HepG2 (cell line): ENCODE data around the gene SAMD10. TPM values are rescaled to one million over a fixed set of nuclear protein-coding genes. Genes with fewer than 3 reads are reported as not detected.

ENCODE experiments used
- ATAD3A ChIP-seq: sonication (generic); formaldehyde crosslinking; IDR thresholded peaks from 2 replicates; pipeline ENCODE4 v1.4.0; 2020; ENCODE audit warnings: missing genetic modification reagents
- ATF5 ChIP-seq: sonication (generic); formaldehyde crosslinking; IDR thresholded peaks from 2 replicates; pipeline ENCODE4 v1.4.0; 2020; ENCODE audit warnings: mild to moderate bottlenecking, low read depth, missing genetic modification reagents
- CHD4 ChIP-seq: fragments of 200-600 bp; sonication (generic); IDR thresholded peaks from 2 replicates; pipeline ENCODE4 v1.7.0; 2017; ENCODE audit warnings: mild to moderate bottlenecking, low read length, borderline replicate concordance
- KAT2B ChIP-seq: fragments of 150-350 bp; IDR thresholded peaks from 2 replicates; pipeline ENCODE4 v1.6.1; 2014; ENCODE audit warnings: low read depth, low read length, borderline replicate concordance
- KLF11 ChIP-seq: IDR thresholded peaks from 2 replicates; pipeline ENCODE4 v1.6.1; 2016; ENCODE audit warnings: missing compliant biosample characterization
- MXD3 ChIP-seq: IDR thresholded peaks from 2 replicates; pipeline ENCODE4 v1.6.1; 2016; ENCODE audit warnings: mild to moderate bottlenecking, missing biosample characterization, missing genetic modification reagents
- PCBP2 ChIP-seq: fragments of 200-400 bp; formaldehyde crosslinking; optimal IDR thresholded peaks from 2 replicates; pipeline ENCODE3; 2018; ENCODE audit warnings: low read length, low read depth; ENCODE audit not compliant: poor library complexity, severe bottlenecking
- RFX1 ChIP-seq: fragments of 450-650 bp; IDR thresholded peaks from 2 replicates; pipeline ENCODE4 v1.6.1; 2017
- SP4 ChIP-seq: sonication (generic); formaldehyde crosslinking; IDR thresholded peaks from 2 replicates; pipeline ENCODE4 v1.8.1; 2023; ENCODE audit warnings: mild to moderate bottlenecking, missing genetic modification reagents
- STAG1 ChIP-seq: sonication (generic); formaldehyde crosslinking; IDR thresholded peaks from 2 replicates; pipeline ENCODE4 v1.4.0; 2020; ENCODE audit warnings: missing genetic modification reagents
- USF2 ChIP-seq, 2 experiments: sonication (generic) in 1 of 2; formaldehyde crosslinking in 1 of 2; IDR thresholded peaks; 2 replicates each; pipeline versions ENCODE4 v1.5.1 to v1.6.1; 2011 to 2020; ENCODE audit warnings: borderline replicate concordance in 1 of 2, low read depth in 1 of 2, low read length in 1 of 2, mild to moderate bottlenecking in 1 of 2, missing genetic modification reagents in 1 of 2, moderate library complexity in 1 of 2
- ZMYM3 ChIP-seq: sonication (generic); formaldehyde crosslinking; IDR thresholded peaks from 2 replicates; pipeline ENCODE4 v1.5.1; 2020; ENCODE audit warnings: mild to moderate bottlenecking, missing genetic modification reagents
- ZNF10 ChIP-seq: sonication (generic); formaldehyde crosslinking; IDR thresholded peaks from 2 replicates; pipeline ENCODE4 v1.4.0; 2020; ENCODE audit warnings: mild to moderate bottlenecking, low read depth, missing genetic modification reagents, borderline replicate concordance
- ZNF230 ChIP-seq: sonication (generic); formaldehyde crosslinking; IDR thresholded peaks from 2 replicates; pipeline ENCODE4 v1.4.0; 2020; ENCODE audit warnings: mild to moderate bottlenecking, missing genetic modification reagents
- ZNF326 ChIP-seq: sonication (generic); formaldehyde crosslinking; IDR thresholded peaks from 2 replicates; pipeline ENCODE4 v1.4.0; 2020; ENCODE audit warnings: missing genetic modification reagents, borderline replicate concordance
- ZNF329 ChIP-seq: sonication (generic); formaldehyde crosslinking; IDR thresholded peaks from 2 replicates; pipeline ENCODE4 v1.9.0; 2021; ENCODE audit warnings: low read depth, mild to moderate bottlenecking, missing genetic modification reagents
- ZNF841 ChIP-seq: sonication (generic); formaldehyde crosslinking; IDR thresholded peaks from 2 replicates; pipeline ENCODE4 v1.8.1; 2023; ENCODE audit warnings: missing genetic modification reagents, borderline replicate concordance
- polyA plus RNA-seq, 8 experiments: library from polyadenylated mRNA; depleted of rRNA in 3 of 8; stranded (reverse) in 7 of 8; unstranded in 1 of 8; fragments of >200 nt; fragmentation: Illumina TruSeq in 4 of 8; extraction: Trizol in 4 of 8; gene quantifications; 2 replicates each; pipeline versions ENCODE4 v1.2.1 to v1.2.3, GENCODE V29; 2011 to 2016; ENCODE audit warnings: low read depth in 4 of 8, missing spikeins in 1 of 8, mixed read lengths in 1 of 8; ENCODE audit not compliant: insufficient read depth in 1 of 8
- total RNA-seq, 5 experiments: library from RNA; depleted of rRNA; stranded (reverse); fragments of >200 nt; fragmentation: Illumina TruSeq; extraction: Trizol; gene quantifications; 2 replicates each; pipeline ENCODE4 v1.2.3, GENCODE V29; 2016; ENCODE audit warnings: low read depth in 1 of 5
- TF ChIP-seq, protein P1 (sequence below): sonication (generic); formaldehyde crosslinking; IDR thresholded peaks from 2 replicates; pipeline ENCODE4 v1.9.0; 2022; ENCODE audit warnings: low read depth, missing genetic modification reagents
- TF ChIP-seq, protein P2 (sequence below): sonication (generic); formaldehyde crosslinking; IDR thresholded peaks from 2 replicates; pipeline ENCODE4 v1.4.0; 2020; ENCODE audit warnings: missing genetic modification reagents
- TF ChIP-seq, protein P3 (sequence below): IDR thresholded peaks from 2 replicates; pipeline ENCODE4 v1.6.1; 2012; ENCODE audit warnings: inconsistent platforms

Gene SAMD10
- total and polyA plus RNA-seq, 2 of the 13 experiments (the other 11 are each of a cell fraction or from before 2014, with no cell fraction given): 6.1 to 11.0 TPM

DNA sequence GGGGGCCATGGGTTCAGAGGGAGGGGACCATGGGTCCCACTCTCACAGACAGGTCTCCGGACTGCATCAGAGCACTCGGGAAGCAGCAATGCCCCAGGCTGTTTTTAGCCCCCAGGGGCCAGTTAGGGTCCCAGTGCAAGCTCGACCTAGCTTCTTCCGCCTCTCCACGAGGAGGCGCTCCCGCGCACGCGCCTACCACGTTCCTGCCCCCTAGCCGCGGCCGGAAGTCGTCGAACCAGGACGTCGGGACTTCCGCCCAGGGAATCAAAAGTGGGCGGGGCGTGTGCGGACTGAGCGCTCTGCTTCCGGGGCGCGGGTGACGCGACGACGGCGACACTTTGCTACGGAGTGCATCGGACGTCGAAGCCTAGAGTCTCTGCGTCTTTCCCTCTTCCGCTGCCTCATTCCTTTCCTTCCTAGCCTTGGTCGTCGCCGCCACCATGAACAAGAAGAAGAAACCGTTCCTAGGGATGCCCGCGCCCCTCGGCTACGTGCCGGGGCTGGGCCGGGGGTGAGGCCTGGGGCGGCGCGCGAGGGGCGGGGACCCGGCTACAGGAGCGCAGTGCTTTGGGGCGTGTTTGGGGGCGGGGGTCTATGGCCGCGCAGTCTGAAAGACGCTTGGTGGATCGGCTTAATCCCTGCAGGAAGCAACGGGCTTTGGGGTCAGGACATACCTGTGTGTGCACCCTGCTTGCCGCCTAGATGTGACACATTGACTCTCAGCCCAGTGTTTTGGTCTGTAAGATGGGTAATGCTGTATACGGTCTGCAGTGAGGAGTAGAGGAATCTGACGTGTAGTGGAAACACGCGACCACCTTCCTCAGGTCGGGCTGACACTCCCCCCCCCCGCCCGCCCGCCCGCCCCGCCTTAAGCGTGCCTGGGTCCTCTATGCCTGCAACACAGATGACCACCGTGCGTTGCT is 1.6 kb upstream of the SAMD10 start, which contains the start of gene PRPF6 (continued):
- TF ChIP-seq, protein P1, sequence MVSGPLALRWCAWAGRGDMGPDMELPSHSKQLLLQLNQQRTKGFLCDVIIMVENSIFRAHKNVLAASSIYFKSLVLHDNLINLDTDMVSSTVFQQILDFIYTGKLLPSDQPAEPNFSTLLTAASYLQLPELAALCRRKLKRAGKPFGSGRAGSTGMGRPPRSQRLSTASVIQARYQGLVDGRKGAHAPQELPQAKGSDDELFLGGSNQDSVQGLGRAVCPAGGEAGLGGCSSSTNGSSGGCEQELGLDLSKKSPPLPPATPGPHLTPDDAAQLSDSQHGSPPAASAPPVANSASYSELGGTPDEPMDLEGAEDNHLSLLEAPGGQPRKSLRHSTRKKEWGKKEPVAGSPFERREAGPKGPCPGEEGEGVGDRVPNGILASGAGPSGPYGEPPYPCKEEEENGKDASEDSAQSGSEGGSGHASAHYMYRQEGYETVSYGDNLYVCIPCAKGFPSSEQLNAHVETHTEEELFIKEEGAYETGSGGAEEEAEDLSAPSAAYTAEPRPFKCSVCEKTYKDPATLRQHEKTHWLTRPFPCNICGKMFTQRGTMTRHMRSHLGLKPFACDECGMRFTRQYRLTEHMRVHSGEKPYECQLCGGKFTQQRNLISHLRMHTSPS: no peak
- TF ChIP-seq ZNF329 (peak; percentile 81), ZNF10 (CRISPR knock-in tag) (no peak), ZMYM3 (CRISPR knock-in tag) (peak; percentile 47; the same call in 1 of the 2 replicates), KAT2B (no peak), ATAD3A (CRISPR knock-in tag) (no peak), ZNF841 (CRISPR knock-in tag) (no peak), USF2 (IDR thresholded peaks at IDR 0.05; ENCODE audit: low read depth, low read length) (peak; percentile 2; the same call in 1 of the 2 replicates), USF2 (CRISPR knock-in tag; IDR thresholded peaks at IDR 0.05; ENCODE audit: borderline replicate concordance) (no peak), RFX1 (peak; percentile 4; the same call in 1 of the 2 replicates), SP4 (CRISPR knock-in tag) (peak; percentile 100), ZNF326 (CRISPR knock-in tag) (peak; percentile 75; the same call in 1 of the 2 replicates), STAG1 (CRISPR knock-in tag) (peak; percentile 69), KLF11 (peak; percentile 96), ZNF230 (CRISPR knock-in tag) (peak; percentile 97), CHD4 (0 out of 2 replicates have a peak, but pooled peaks have one; percentile 7), MXD3 (CRISPR knock-in tag) (peak; percentile 98), ATF5 (CRISPR knock-in tag) (no peak; the same call in 1 of the 2 replicates), PCBP2 (no peak)
- TF ChIP-seq, protein P2, sequence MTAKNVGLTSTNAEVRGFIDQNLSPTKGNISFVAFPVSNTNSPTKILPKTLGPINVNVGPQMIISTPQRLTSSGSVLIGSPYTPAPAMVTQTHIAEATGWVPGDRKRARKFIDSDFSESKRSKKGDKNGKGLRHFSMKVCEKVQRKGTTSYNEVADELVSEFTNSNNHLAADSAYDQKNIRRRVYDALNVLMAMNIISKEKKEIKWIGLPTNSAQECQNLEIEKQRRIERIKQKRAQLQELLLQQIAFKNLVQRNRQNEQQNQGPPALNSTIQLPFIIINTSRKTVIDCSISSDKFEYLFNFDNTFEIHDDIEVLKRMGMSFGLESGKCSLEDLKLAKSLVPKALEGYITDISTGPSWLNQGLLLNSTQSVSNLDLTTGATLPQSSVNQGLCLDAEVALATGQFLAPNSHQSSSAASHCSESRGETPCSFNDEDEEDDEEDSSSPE (CRISPR knock-in tag): peak; percentile 91
- TF ChIP-seq, protein P3, sequence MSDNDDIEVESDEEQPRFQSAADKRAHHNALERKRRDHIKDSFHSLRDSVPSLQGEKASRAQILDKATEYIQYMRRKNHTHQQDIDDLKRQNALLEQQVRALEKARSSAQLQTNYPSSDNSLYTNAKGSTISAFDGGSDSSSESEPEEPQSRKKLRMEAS: peak; percentile 99
